Sigmoid colon (tissue), 4 donors: ENCODE measurements around the gene ITGB4.

Experiments
- CTCF ChIP-seq, 4 experiments: fragments of 450-650 bp in 3 of 4; fragments of 200-600 bp in 1 of 4; IDR thresholded peaks; one replicate each; pipeline ENCODE4 v1.5.1; 2016 to 2019; ENCODE audit warnings: antibody characterized with exemption in 4 of 4, mild to moderate bottlenecking in 3 of 4, moderate library complexity in 2 of 4
- EP300 ChIP-seq, 4 donors: sonication (generic); formaldehyde crosslinking; IDR thresholded peaks; one replicate each; pipeline ENCODE4 v1.6.1; 2017; ENCODE audit warnings: antibody characterized with exemption in 4 of 4
- POLR2A ChIP-seq, 2 donors: fragments of 450-650 bp; IDR thresholded peaks; one replicate each; pipeline ENCODE4 v1.6.1; 2016; ENCODE audit warnings: antibody characterized with exemption in 2 of 2, mild to moderate bottlenecking in 2 of 2, moderate library complexity in 2 of 2
- POLR2AphosphoS5 ChIP-seq, 4 donors: sonication (generic); formaldehyde crosslinking; IDR thresholded peaks; one replicate each; pipeline ENCODE4 v1.6.1; 2017; ENCODE audit warnings: antibody characterized with exemption in 4 of 4

- TF ChIP-seq CTCF (IDR thresholded peaks at IDR 0.05) (no peak), POLR2AphosphoS5 (IDR thresholded peaks at IDR 0.05) (no peak), POLR2A (IDR thresholded peaks at IDR 0.05) (no peak), EP300 (IDR thresholded peaks at IDR 0.05) (no peak)
These were observed 82.6 kb downstream of the ITGB4 start for GRCh38 chr17:75803883-75804282.
